Ramos (cell line): ENCODE results near the gene SMPDL3B.

Source experiments
- in situ Hi-C: fragments of 300-500 bp; cut with MboI; formaldehyde crosslinking; loops from one replicate; pipeline ENCODE4 v1.14.3; 2022; ENCODE audit warnings: low sequenced_read_pairs; ENCODE audit not compliant: unreplicated experiment

Gene SMPDL3B

GRCh38 chr1:27934818-27935549, at the start of gene SMPDL3B:
Gene SMPDL3B (plus strand): TSS chr1:27935000. CDS start chr1:27935184, 184 bp downstream.
- in situ Hi-C loops = no loop called here

GRCh38 chr1:27885114-27885528, 49.7 kb upstream of the SMPDL3B start:
- in situ Hi-C loops = no loop called here

GRCh38 chr1:27885621-27886352, 49.0 kb upstream of the SMPDL3B start:
- in situ Hi-C loops = no loop called here

- in situ Hi-C loops = no loop called here
These were observed 48.5 kb upstream of the SMPDL3B start for GRCh38 chr1:27886353-27886679.

- in situ Hi-C loops = no loop called here
These were observed 48.1 kb upstream of the SMPDL3B start for GRCh38 chr1:27886744-27887143.

GRCh38 chr1:27887215-27888021, 47.4 kb upstream of the SMPDL3B start:
- in situ Hi-C loops = no loop called here

- in situ Hi-C loops = no loop called here
These were observed 45.3 kb upstream of the SMPDL3B start for GRCh38 chr1:27889506-27889905.

GRCh38 chr1:27891196-27891889, 43.5 kb upstream of the SMPDL3B start:
- in situ Hi-C loops = no loop called here

GRCh38 chr1:27894521-27894920, 40.3 kb upstream of the SMPDL3B start:
- in situ Hi-C loops = no loop called here

GRCh38 chr1:27906759-27907158, 28.0 kb upstream of the SMPDL3B start:
- in situ Hi-C loops = no loop called here

- in situ Hi-C loops = no loop called here
These were observed 22.4 kb upstream of the SMPDL3B start for GRCh38 chr1:27912429-27912828.

- in situ Hi-C loops = no loop called here
These were observed 19.7 kb upstream of the SMPDL3B start for GRCh38 chr1:27915082-27915575.

GRCh38 chr1:27922272-27922671, 12.5 kb upstream of the SMPDL3B start:
- in situ Hi-C loops = no loop called here

- in situ Hi-C loops = no loop called here
These were observed 6.4 kb upstream of the SMPDL3B start for GRCh38 chr1:27928216-27928954.

- in situ Hi-C loops = no loop called here
These were observed 3.6 kb upstream of the SMPDL3B start for GRCh38 chr1:27931184-27931583.

- in situ Hi-C loops = no loop called here
These were observed 3.0 kb upstream of the SMPDL3B start for GRCh38 chr1:27931759-27932158.

GRCh38 chr1:27935721-27936120, 921 bp downstream of the SMPDL3B start:
- in situ Hi-C loops = no loop called here

- in situ Hi-C loops = no loop called here
These were observed 1.6 kb downstream of the SMPDL3B start for GRCh38 chr1:27936370-27936769.

GRCh38 chr1:27937524-27937836, 2.7 kb downstream of the SMPDL3B start:
- in situ Hi-C loops = no loop called here

GRCh38 chr1:27938488-27938887, 3.7 kb downstream of the SMPDL3B start:
- in situ Hi-C loops = no loop called here
